NT2/D1 (cell line): Measurements from ENCODE around the gene EHF.
"Not testable (repeated sequence)": the region's sequence is repeated elsewhere in the genome, so short reads cannot be mapped to it uniquely, and the experiment has no call there.

Experiments used
- DNase-seq: peaks from one replicate; pipeline ENCODE4 v3.0.0-alpha.2; 2011; ENCODE audit warnings: low read depth, low spot score
- H3K27me3 ChIP-seq: 2 replicates; pipeline ENCODE4 v1.6.0; 2011; ENCODE audit warnings: mild to moderate bottlenecking; ENCODE audit not compliant: insufficient read length, insufficient read depth
- H3K36me3 ChIP-seq: 2 replicates; pipeline ENCODE4 v1.6.1; 2011; ENCODE audit warnings: mild to moderate bottlenecking, low read length, mixed read lengths; ENCODE audit not compliant: insufficient read depth, insufficient read length
- H3K4me1 ChIP-seq: 2 replicates; pipeline ENCODE4 v1.5.1; 2011; ENCODE audit not compliant: insufficient read depth, insufficient read length
- H3K4me3 ChIP-seq: 2 replicates; pipeline ENCODE4 v1.5.1; 2011; ENCODE audit warnings: low read depth; ENCODE audit not compliant: insufficient read length
- H3K9ac ChIP-seq: 2 replicates; pipeline ENCODE4 v1.6.0; 2011; ENCODE audit warnings: low read depth; ENCODE audit not compliant: insufficient read length
- H3K9me3 ChIP-seq: 2 replicates; pipeline ENCODE4 v1.5.1; 2011; ENCODE audit warnings: mild to moderate bottlenecking, low read length; ENCODE audit not compliant: insufficient read depth
- SUZ12 ChIP-seq: IDR thresholded peaks from 2 replicates; pipeline ENCODE4 v1.6.1; 2011; ENCODE audit not compliant: insufficient read length, insufficient read depth; ENCODE audit errors: extremely low read depth
- YY1 ChIP-seq: IDR thresholded peaks from 2 replicates; pipeline ENCODE4 v1.6.1; 2011; ENCODE audit not compliant: insufficient read length, insufficient read depth
- ZNF274 ChIP-seq: IDR thresholded peaks from 2 replicates; pipeline ENCODE4 v1.6.1; 2011; ENCODE audit warnings: mild to moderate bottlenecking, low read depth, low read length

The EHF gene

GRCh38 chr11:34585735-34586487 lies 35.0 kb upstream of the EHF start:
- H3K36me3 ChIP-seq, result no peaks in the 10 kb centered on the region
- no peaks in the 10 kb centered on the region for H3K9me3 ChIP-seq
- H3K9ac ChIP-seq, result no peak overlapping the region
- no peaks in the 10 kb centered on the region for H3K4me1 ChIP-seq
- H3K4me3 ChIP-seq, result no peak overlapping the region
- no peak for TF ChIP-seq ZNF274
- TF ChIP-seq YY1, result no peak
- TF ChIP-seq SUZ12, result no peak
- no peak for DNase-seq
- no peaks in the 10 kb centered on the region for H3K27me3 ChIP-seq

- no peaks in the 10 kb centered on the region for H3K27me3 ChIP-seq
- no peak for DNase-seq
- no peak overlapping the region for H3K4me3 ChIP-seq
- no peaks in the 10 kb centered on the region for H3K36me3 ChIP-seq
- no peak overlapping the region for H3K9ac ChIP-seq
- no peak for TF ChIP-seq ZNF274
- no peak for TF ChIP-seq SUZ12
- no peak for TF ChIP-seq YY1
- H3K9me3 ChIP-seq, result no peaks in the 10 kb centered on the region
- no peaks in the 10 kb centered on the region for H3K4me1 ChIP-seq
Observed at GRCh38 chr11:34586488-34587281, 34.2 kb upstream of the EHF start.

- Histone ChIP-seq H3K9me3 (no peaks in the 10 kb centered on the region), H3K4me1 (no peaks in the 10 kb centered on the region), H3K4me3 (no peak overlapping the region), H3K9ac (no peak overlapping the region), H3K27me3 (no peaks in the 10 kb centered on the region), H3K36me3 (no peaks in the 10 kb centered on the region)
- DNase-seq, result no peak
- TF ChIP-seq YY1 (no peak), SUZ12 (no peak), ZNF274 (no peak)
Observed at GRCh38 chr11:34587282-34587677, 33.6 kb upstream of the EHF start.

- TF ChIP-seq YY1, result no peak
- H3K4me1 ChIP-seq, result no peaks in the 10 kb centered on the region
- no peak for DNase-seq
Observed at GRCh38 chr11:34588023-34588422, 32.9 kb upstream of the EHF start.

GRCh38 chr11:34588701-34589100 lies 32.2 kb upstream of the EHF start:
- Histone ChIP-seq H3K9ac (no peak overlapping the region), H3K4me1 (no peaks in the 10 kb centered on the region), H3K36me3 (no peaks in the 10 kb centered on the region), H3K27me3 (no peaks in the 10 kb centered on the region), H3K4me3 (no peak overlapping the region), H3K9me3 (no peaks in the 10 kb centered on the region)
- no peak for DNase-seq
- no peak for TF ChIP-seq ZNF274
- no peak for TF ChIP-seq YY1
- TF ChIP-seq SUZ12, result no peak

More at GRCh38 chr11:34588023-34588422, 32.9 kb upstream of the EHF start:
- Histone ChIP-seq H3K36me3 (no peaks in the 10 kb centered on the region), H3K4me3 (no peak overlapping the region), H3K9me3 (no peaks in the 10 kb centered on the region), H3K9ac (no peak overlapping the region), H3K27me3 (no peaks in the 10 kb centered on the region)

GRCh38 chr11:34589177-34589576 lies 31.7 kb upstream of the EHF start:
- H3K27me3 ChIP-seq, H3K36me3 ChIP-seq, H3K4me1 ChIP-seq, H3K4me3 ChIP-seq, DNase-seq, H3K9me3 ChIP-seq, H3K9ac ChIP-seq: not testable (repeated sequence)

GRCh38 chr11:34593085-34593484 lies 27.8 kb upstream of the EHF start:
- Histone ChIP-seq H3K9ac (no peak overlapping the region), H3K4me3 (no peak overlapping the region), H3K27me3 (no peaks in the 10 kb centered on the region), H3K4me1 (no peaks in the 10 kb centered on the region), H3K36me3 (no peaks in the 10 kb centered on the region), H3K9me3 (no peaks in the 10 kb centered on the region)
- TF ChIP-seq ZNF274 (no peak), SUZ12 (no peak), YY1 (no peak)
- DNase-seq, result no peak
